HEK293 (cell line): ENCODE results near the gene SYTL2.

Experiments
- CTCF ChIA-PET: fragments of 350-600 bp; formaldehyde crosslinking; extraction: SDS; loops from one replicate; lab custom pipeline; 2021; ENCODE audit warnings: antibody characterized with exemption; lab: Yijun Ruan, JAX
- POLR2A ChIA-PET: fragments of 300-600 bp; formaldehyde crosslinking; extraction: SDS; loops from one replicate; lab custom pipeline; 2020; ENCODE audit warnings: antibody characterized with exemption, inconsistent platforms; lab: Yijun Ruan, JAX
- H3K27ac ChIP-seq: fragments of 200-500 bp; sonication (Bioruptor generic); 2 replicates; pipeline ENCODE4 v1.5.1; 2014; ENCODE audit warnings: low read depth, low read length, control low read depth, inconsistent platforms; ENCODE audit errors: extremely low read depth
- H3K36me3 ChIP-seq, 2 experiments: fragments of 200-500 bp in 1 of 2; sonication (Bioruptor generic) in 1 of 2; 1 replicate in 1 of 2; 2 replicates in 1 of 2; pipeline ENCODE4 v1.5.1; 2014 to 2017; ENCODE audit warnings: inconsistent platforms in 2 of 2, low read length in 2 of 2; ENCODE audit not compliant: control insufficient read depth in 2 of 2, insufficient read depth in 1 of 2
- H3K4me1 ChIP-seq: fragments of 200-500 bp; sonication (Bioruptor generic); 2 replicates; pipeline ENCODE4 v1.5.1; 2014; ENCODE audit warnings: mild to moderate bottlenecking, low read length, inconsistent platforms; ENCODE audit not compliant: control insufficient read depth, insufficient read depth
- H3K4me3 ChIP-seq: 2 replicates; pipeline ENCODE4 v1.5.1; 2011; ENCODE audit warnings: low read depth, mild to moderate bottlenecking, control low read depth, low read length, moderate library complexity
- H3K9me3 ChIP-seq: fragments of 200-500 bp; sonication (Bioruptor generic); 2 replicates; pipeline ENCODE4 v1.5.1; 2014; ENCODE audit warnings: low read depth, low read length, inconsistent platforms; ENCODE audit not compliant: control insufficient read depth, insufficient read depth
- GLI4 ChIP-seq: fragments of 450-650 bp; formaldehyde crosslinking; IDR thresholded peaks from 2 replicates; pipeline ENCODE4 v1.5.1; 2016; ENCODE audit warnings: missing biosample characterization, missing genetic modification characterization
- KLF1 ChIP-seq: fragments of 450-650 bp; formaldehyde crosslinking; IDR thresholded peaks from 2 replicates; pipeline ENCODE4 v1.5.1; 2016; ENCODE audit warnings: missing biosample characterization, missing genetic modification characterization
- KLF17 ChIP-seq: fragments of 450-650 bp; formaldehyde crosslinking; IDR thresholded peaks from 2 replicates; pipeline ENCODE4 v1.5.1; 2016; ENCODE audit warnings: missing biosample characterization, missing genetic modification characterization
- OVOL3 ChIP-seq: fragments of 450-650 bp; formaldehyde crosslinking; IDR thresholded peaks from 2 replicates; pipeline ENCODE4 v1.5.1; 2016; ENCODE audit warnings: missing biosample characterization, missing genetic modification characterization
- REST ChIP-seq: fragments of 450-650 bp; formaldehyde crosslinking; IDR thresholded peaks from 2 replicates; pipeline ENCODE4 v1.5.1; 2016; ENCODE audit warnings: missing biosample characterization, missing genetic modification characterization
- YY2 ChIP-seq: fragments of 450-650 bp; formaldehyde crosslinking; IDR thresholded peaks from 2 replicates; pipeline ENCODE4 v1.5.1; 2016; ENCODE audit warnings: missing biosample characterization, missing genetic modification characterization
- ZBTB44 ChIP-seq: fragments of 450-650 bp; IDR thresholded peaks from 2 replicates; pipeline ENCODE4 v1.5.1; 2018; ENCODE audit warnings: missing biosample characterization, mild to moderate bottlenecking, missing genetic modification characterization
- ZFHX2 ChIP-seq: fragments of 450-650 bp; formaldehyde crosslinking; conservative IDR thresholded peaks from 2 replicates; pipeline ENCODE4 v1.5.1; 2016; ENCODE audit warnings: missing biosample characterization, missing genetic modification characterization
- ZNF18 ChIP-seq: fragments of 450-650 bp; formaldehyde crosslinking; IDR thresholded peaks from 2 replicates; pipeline ENCODE4 v1.5.1; 2016; ENCODE audit warnings: missing biosample characterization, missing genetic modification characterization
- ZNF211 ChIP-seq: fragments of 450-650 bp; formaldehyde crosslinking; IDR thresholded peaks from 2 replicates; pipeline ENCODE4 v1.5.1; 2016; ENCODE audit warnings: low read depth, missing biosample characterization, missing genetic modification characterization
- ZNF239 ChIP-seq: fragments of 450-650 bp; formaldehyde crosslinking; IDR thresholded peaks from 2 replicates; pipeline ENCODE4 v1.5.1; 2016; ENCODE audit warnings: missing biosample characterization, missing genetic modification characterization
- ZNF423 ChIP-seq: fragments of 450-650 bp; formaldehyde crosslinking; IDR thresholded peaks from 2 replicates; pipeline ENCODE4 v1.5.1; 2016; ENCODE audit warnings: missing biosample characterization, missing genetic modification characterization
- ZNF433 ChIP-seq: fragments of 450-650 bp; formaldehyde crosslinking; IDR thresholded peaks from 2 replicates; pipeline ENCODE4 v1.5.1; 2016; ENCODE audit warnings: missing biosample characterization, missing genetic modification characterization, low read depth
- ZNF510 ChIP-seq: fragments of 450-650 bp; formaldehyde crosslinking; IDR thresholded peaks from 2 replicates; pipeline ENCODE4 v1.5.1; 2018; ENCODE audit warnings: mild to moderate bottlenecking, missing genetic modification characterization, missing biosample characterization; ENCODE audit not compliant: insufficient replicate concordance
- ZNF544 ChIP-seq: fragments of 450-650 bp; formaldehyde crosslinking; IDR thresholded peaks from 2 replicates; pipeline ENCODE4 v1.5.0; 2017; ENCODE audit warnings: missing biosample characterization, missing genetic modification characterization
- ZNF555 ChIP-seq: fragments of 450-650 bp; formaldehyde crosslinking; conservative IDR thresholded peaks from 2 replicates; pipeline ENCODE4 v1.5.1; 2017; ENCODE audit warnings: missing biosample characterization, mild to moderate bottlenecking, missing genetic modification characterization, inconsistent platforms
- ZNF571 ChIP-seq: fragments of 450-650 bp; formaldehyde crosslinking; IDR thresholded peaks from 2 replicates; pipeline ENCODE4 v1.5.0; 2017; ENCODE audit warnings: missing biosample characterization, missing genetic modification characterization
- ZNF596 ChIP-seq: fragments of 450-650 bp; IDR thresholded peaks from 2 replicates; pipeline ENCODE4 v1.5.0; 2018; ENCODE audit warnings: missing biosample characterization, mild to moderate bottlenecking, missing genetic modification characterization, moderate library complexity
- ZNF654 ChIP-seq: fragments of 450-650 bp; formaldehyde crosslinking; IDR thresholded peaks from 2 replicates; pipeline ENCODE4 v1.5.1; 2016; ENCODE audit warnings: low read depth, missing biosample characterization, missing genetic modification characterization
- ZNF670 ChIP-seq: fragments of 450-650 bp; formaldehyde crosslinking; IDR thresholded peaks from 2 replicates; pipeline ENCODE4 v1.5.1; 2016; ENCODE audit warnings: missing biosample characterization, missing genetic modification characterization, low read depth
- ZNF707 ChIP-seq: fragments of 450-650 bp; formaldehyde crosslinking; IDR thresholded peaks from 2 replicates; pipeline ENCODE4 v1.5.1; 2016; ENCODE audit warnings: missing biosample characterization, missing genetic modification characterization
- ZNF791 ChIP-seq: fragments of 450-650 bp; formaldehyde crosslinking; IDR thresholded peaks from 2 replicates; pipeline ENCODE4 v1.5.1; 2016; ENCODE audit warnings: missing biosample characterization, missing genetic modification characterization
- ZXDB ChIP-seq: fragments of 450-650 bp; formaldehyde crosslinking; IDR thresholded peaks from 2 replicates; pipeline ENCODE4 v1.5.1; 2016; ENCODE audit warnings: missing biosample characterization, missing genetic modification characterization

The SYTL2 gene

DNA sequence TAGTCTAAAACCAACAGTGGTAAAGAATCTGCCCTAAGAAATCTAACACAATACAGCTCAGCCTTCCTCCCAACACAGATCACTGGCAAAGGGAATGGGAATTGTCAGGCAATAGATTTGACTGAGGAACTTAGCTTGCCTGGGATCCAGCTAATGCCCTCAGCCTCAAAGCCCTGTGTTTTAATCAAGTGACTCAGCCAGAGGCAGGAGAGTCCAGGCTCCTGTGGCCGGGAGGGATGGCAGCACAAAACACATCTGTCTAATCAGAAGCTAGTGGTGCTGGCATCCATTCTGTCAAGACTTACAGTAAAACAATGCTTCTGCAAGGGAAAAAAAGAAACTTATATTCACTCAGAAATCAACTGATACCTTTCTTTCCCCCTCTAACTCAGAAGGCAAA, 5.6 kb downstream of the SYTL2 start (continued):
- no peak for TF ChIP-seq REST
- TF ChIP-seq YY2 = no peak
- TF ChIP-seq ZNF18 = no peak
- TF ChIP-seq ZNF670 (tag by site-specific recombination) = no peak
- no peak for TF ChIP-seq ZNF433
- TF ChIP-seq ZNF544 (tag by site-specific recombination) = no peak
- no peak for TF ChIP-seq ZNF510 (tag by site-specific recombination)
- no peak for TF ChIP-seq GLI4 (tag by site-specific recombination)
- TF ChIP-seq ZNF707 = no peak
- TF ChIP-seq, all 188 proteins: peak for 0

- H3K4me3 ChIP-seq = no peak overlapping the region
- no peak overlapping the region for H3K27ac ChIP-seq
- no peaks in the 10 kb centered on the region for H3K4me1 ChIP-seq
- CTCF ChIA-PET = no interaction called here
- H3K9me3 ChIP-seq = no peaks in the 10 kb centered on the region
- POLR2A ChIA-PET = no interaction called here
- TF ChIP-seq REST = no peak
- TF ChIP-seq ZNF596 (tag by site-specific recombination) = no peak
- TF ChIP-seq ZNF654 (tag by site-specific recombination) = no peak
- H3K36me3 ChIP-seq = no peaks in the 10 kb centered on the region
Measured at GRCh38 chr11:85803920-85804319, 7.0 kb downstream of the SYTL2 start.

DNA sequence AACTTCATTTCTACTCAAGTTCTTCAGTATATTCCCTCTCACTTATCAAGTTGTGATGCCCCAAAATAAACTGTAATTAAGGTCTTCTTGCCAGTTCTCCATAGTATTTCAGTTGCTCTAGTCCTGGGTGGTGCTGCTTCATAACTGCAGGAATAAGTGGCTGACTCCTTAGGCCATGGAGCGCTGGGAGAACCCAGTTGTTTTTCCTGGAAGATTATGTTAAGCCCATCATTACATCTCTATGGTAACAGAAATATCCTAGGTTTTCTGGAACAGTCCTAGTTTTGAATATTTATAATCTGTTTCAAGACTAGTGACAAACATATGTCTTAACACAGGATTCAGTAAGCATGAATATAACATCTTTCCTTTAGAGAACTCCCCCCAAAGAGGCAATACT, 7.6 kb downstream of the SYTL2 start:
- Histone ChIP-seq H3K9me3 (no peaks in the 10 kb centered on the region), H3K4me1 (no peaks in the 10 kb centered on the region), H3K27ac (no peak overlapping the region), H3K4me3 (no peak overlapping the region), H3K36me3 (no peaks in the 10 kb centered on the region)
- TF ChIP-seq ZBTB44 = no peak
- no peak for TF ChIP-seq OVOL3 (tag by site-specific recombination)
- TF ChIP-seq ZNF423 (tag by site-specific recombination) = no peak
- no peak for TF ChIP-seq ZFHX2 (tag by site-specific recombination)
- TF ChIP-seq ZNF211 (tag by site-specific recombination) = no peak
- TF ChIP-seq KLF1 (tag by site-specific recombination) = no peak
- no peak for TF ChIP-seq ZNF654 (tag by site-specific recombination)
- TF ChIP-seq ZNF791 (tag by site-specific recombination) = no peak
- no peak for TF ChIP-seq ZNF555 (tag by site-specific recombination)
- no peak for TF ChIP-seq KLF17 (tag by site-specific recombination)
- no peak for TF ChIP-seq ZNF571
- no peak for TF ChIP-seq ZXDB
- no peak for TF ChIP-seq ZNF239 (tag by site-specific recombination)
- ChIA-PET POLR2A (no interaction called here), CTCF (no interaction called here)
